ENCODE data around the gene CATSPER3.

Gene CATSPER3

DNA sequence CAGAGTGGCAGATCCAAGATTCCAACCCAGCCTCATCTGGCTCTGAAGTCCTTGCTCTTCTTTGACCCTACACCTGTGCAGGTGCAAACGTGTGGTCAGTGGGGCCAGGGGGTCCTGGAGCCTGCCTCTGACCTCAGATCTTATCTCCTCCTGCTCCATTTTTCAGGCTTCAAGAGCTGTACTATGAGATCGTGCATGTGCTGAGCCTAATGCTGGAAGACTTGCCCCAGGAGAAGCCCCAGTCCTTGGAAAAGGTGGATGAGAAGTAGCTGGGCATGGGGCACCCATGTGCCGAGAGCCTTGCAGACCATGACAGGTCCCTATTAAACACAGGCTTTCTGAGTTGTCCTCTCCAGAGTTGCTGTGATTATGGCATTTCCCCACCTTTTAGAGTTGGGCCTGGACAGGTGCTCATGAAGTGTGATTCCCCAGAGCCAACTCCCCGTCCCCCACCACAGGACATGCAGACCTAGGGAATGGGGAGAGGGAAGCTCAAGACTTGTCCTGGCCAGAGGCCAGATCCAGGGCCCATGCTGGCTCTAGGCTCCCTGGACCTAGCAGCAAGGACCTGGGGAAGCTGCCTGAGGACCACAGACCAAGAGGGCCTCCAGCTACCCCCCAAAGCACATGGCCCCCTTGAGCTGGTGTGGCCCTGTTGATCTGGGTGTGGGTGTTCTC, 43.8 kb downstream of the CATSPER3 start:
- DNase-seq = no peak

DNA sequence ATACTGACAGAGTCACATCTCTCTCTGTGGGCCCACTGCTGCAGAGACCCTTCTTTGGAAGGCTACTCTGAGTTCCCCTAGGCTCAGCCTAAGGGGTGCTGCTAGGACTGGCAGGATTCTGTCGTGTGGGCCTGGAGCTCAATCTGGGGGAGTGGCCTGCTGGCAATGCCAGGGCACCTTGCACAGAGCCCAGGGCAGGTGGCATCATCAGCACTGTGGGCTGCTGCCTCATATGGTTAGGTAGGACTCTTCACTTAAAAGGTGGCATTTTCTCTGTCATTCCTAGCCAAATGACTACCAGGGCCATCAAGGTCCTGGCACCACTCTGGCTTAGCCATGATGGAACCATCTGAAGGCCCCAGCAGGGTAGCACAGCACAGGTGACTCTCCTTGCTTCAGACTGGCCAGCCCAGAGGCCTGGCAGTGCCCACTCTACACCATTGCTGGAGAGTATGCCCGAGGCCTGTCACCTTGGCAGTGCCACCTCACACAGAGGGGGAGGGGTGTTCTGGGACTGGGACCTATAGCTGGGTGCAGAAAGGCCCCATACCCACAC, 44.4 kb downstream of the CATSPER3 start:
- no peak for DNase-seq

DNA sequence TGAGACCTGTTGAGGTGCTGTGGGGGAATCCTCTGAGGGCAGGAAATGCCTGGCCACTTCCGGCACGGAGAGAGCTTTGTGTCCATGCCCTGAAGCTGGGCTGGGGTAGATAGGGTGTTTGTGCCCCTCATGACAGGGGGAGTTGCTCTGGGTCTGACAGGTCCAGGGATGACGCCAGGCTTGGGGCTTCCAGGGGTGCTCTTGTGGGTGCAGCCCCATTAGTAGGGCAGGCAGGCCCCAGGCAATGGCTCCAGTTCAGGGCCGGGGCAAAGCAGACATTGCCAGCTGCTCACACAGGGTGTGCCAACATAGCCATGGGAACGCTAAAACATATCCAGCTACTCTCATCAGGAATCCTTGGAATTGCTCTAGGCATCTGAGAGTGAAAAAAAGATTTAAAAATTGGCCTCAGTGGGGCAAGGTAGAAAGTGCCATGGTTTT, 45.3 kb downstream of the CATSPER3 start:
- no peak for DNase-seq

DNA sequence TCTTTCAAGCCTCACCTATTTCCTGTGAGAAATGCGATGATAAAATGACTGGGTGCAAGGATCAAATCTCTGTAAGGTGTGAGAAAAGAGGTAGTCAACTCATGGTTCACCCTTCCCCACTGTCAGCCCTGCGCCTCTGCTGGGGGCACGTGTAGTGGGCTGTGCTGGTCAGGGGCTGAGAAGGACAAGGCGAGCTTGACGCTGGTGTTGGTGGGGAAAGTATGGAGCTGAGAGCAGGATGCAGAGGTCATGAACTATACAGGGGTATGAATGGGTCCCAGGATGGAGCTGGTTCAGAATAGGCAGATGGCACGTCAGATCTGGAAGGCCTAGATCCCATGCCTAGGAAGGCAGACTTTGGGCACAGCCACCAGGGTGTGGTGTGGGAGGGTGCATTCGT, 45.7 kb downstream of the CATSPER3 start:
- DNase-seq = no peak

DNA sequence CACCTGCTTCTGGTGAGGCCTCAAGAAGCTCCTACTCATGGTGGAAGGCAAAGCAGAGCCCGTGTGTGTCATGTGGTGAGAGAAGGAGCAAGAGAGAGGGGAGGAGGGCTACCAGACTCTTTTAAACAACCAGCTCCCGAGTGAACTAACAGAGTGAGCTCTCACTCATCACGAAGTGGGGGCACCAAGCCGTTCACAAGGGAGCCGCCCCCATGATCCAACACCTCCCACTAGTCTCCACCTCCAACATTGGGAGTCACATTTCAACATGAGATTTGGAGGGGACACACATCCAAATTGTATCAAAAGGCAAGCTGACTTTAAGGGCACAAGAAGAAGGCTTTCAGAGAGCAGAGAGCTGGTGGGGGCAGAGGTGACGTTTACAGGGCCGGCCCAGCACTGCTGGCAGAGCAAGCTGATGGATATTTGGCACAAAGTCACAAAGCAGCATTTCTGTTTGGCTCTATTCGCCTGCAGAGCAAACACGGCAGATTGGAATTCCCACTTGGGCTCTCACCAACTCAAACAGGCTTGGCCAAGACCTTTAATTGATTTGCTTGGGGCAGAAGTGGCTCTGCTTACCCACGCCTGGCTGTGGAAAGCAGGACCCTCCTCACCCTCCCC, 46.4 kb downstream of the CATSPER3 start:
- no peak for DNase-seq

DNA sequence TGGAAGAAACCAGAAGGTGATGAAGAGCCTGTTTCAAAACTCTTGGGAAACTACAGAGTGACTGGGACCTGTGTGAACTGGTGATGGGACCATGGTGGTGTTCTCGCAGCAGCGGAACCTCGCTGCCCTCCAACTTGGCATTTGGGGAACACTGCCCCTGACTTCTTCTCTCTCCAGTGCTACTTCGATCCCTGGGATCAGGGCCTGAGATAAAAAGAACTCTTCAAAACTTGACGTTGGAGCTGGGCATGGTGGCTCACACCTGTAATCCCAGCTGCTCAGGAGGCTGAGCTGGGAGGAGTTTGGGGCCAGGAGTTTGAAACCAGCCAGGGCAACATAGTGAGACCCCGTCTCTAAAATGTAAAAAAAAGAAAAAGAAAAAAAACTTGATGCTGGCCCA, 48.2 kb downstream of the CATSPER3 start:
- no peak for DNase-seq

DNA sequence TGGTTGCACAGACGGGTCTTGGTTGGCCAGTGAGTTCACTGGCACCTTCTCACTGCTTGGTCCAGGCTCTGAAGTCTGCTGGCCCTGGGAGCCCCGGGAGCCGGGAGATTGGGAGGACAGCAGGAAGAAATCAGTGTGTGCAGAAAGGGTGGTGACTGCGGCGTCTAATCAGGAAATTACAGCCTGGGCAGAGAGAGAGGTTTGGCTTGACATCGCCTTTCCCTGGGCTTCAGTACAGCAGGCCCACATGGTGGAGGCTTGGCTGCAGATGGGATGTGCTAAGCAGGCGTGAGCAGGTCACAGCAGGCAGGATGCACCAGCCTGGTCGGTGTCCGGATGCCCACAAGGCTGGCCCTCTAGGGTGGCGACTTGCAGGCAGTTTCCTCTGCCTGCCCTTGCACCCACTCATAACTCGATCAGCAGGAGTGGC, 49.2 kb downstream of the CATSPER3 start:
- no peak for DNase-seq

DNA sequence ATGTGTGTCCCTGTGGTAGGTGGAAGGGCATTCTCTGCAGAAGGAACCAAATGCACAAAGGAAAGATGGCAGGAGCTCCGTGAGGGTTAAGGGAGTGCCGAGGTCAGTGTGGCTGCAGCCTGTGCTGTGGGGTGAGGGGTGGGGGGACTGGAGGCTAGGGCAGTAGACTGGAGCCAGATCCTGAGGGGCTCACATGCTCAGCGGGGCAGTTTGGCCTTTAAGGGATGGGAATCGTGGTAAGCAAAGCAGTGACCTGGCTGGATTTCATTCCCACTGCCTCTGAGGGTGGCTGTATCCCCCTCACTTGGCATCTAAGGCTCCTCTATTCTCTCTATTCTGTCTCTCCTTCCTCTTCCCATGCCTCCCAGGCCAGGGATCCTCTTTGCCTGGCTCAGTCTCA, 50.8 kb downstream of the CATSPER3 start:
- no peak for DNase-seq

DNA sequence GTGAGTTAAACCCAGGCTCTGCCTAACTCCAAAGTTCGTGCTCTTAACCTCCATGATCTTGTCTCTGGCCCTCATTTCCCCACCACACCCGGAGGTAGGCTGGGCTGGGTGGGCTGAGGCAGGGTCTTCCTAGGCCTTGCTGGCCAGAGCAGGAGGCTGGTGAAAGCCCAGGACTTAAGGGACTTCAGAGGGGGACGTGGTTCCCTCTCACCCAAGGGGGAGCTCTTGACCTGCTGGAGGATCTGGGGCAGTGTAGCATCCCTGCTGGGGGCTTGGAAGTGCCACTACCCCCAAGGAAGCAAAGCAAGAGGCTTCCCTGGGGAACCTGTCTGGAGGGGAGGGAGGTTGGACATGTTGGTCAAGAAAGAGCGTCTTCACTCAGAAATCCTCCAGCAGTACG, 51.6 kb downstream of the CATSPER3 start:
- DNase-seq = no peak

DNA sequence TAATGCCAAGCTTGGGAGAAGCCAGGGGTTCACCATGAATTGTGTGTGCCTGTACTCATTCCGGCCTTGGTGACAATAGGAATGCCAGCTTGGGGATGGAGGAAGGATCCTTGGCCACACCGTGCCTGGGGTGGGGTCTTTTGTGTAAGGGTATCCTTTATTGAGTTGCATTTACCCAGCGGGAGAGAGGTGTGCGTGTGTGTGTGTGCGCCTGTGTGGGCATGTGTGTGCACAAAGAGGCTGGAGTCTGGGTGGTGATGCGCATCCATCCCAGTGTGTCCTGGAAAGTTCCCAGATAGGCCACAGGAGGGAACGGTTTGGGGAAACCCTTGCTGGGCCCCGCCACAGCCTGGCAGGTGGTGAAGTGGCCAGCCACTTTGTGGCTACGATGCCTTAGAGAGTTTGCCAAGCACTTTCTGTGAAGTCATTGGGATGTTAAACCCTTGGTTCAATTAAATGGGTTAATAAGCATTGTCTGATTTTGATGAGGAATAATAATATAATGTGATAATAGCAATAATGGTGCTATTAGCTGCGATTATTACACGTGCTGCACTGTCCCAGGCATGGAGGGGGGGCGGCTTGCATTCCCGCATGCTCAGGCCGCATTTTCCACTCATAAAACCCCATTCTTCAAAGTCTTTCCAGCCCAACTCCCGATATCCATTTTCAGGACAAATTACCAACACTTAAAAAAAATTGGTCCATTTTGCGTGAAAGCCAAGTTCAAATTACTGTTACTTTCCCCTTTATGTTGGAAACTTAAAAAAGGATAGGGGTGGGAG, 52.6 kb downstream of the CATSPER3 start:
- DNase-seq = no peak

DNA sequence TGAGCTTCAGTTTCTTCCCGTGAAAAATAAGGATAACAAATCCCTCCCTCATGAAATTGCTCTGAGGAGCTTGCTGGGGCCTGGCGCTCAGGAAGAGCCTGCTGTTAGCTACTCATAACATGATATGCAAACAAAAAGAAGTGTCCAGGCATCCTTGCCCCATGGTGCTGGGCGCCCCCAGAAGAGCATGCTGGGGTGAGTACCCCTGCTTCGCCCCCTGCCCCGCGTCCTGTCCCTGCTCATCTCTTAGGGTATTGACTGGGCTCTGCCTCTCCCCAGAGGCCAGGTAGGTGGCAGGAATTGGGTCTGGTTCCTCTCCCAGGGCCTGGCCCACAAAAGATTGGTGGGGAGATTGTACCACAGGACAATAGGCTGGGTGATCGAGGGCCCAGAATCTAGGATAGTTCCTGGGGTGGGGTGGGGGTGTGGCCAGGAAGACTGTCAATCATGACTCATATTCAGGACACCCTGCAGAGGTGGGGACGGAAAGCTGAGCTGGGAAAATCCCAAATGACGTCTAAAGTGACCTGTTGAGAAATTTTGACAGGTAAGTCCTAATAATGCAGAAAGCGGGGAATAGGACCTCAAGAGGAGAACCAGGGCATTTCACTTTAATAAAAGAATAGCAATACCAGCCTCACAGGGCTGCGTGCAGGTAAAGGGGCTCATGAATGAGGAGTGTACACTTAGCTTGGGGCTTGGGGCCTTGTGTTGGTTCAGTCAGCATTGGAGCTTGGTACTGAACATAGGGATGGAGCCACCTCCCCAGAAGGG, 57.4 kb downstream of the CATSPER3 start:
- DNase-seq = no peak

DNA sequence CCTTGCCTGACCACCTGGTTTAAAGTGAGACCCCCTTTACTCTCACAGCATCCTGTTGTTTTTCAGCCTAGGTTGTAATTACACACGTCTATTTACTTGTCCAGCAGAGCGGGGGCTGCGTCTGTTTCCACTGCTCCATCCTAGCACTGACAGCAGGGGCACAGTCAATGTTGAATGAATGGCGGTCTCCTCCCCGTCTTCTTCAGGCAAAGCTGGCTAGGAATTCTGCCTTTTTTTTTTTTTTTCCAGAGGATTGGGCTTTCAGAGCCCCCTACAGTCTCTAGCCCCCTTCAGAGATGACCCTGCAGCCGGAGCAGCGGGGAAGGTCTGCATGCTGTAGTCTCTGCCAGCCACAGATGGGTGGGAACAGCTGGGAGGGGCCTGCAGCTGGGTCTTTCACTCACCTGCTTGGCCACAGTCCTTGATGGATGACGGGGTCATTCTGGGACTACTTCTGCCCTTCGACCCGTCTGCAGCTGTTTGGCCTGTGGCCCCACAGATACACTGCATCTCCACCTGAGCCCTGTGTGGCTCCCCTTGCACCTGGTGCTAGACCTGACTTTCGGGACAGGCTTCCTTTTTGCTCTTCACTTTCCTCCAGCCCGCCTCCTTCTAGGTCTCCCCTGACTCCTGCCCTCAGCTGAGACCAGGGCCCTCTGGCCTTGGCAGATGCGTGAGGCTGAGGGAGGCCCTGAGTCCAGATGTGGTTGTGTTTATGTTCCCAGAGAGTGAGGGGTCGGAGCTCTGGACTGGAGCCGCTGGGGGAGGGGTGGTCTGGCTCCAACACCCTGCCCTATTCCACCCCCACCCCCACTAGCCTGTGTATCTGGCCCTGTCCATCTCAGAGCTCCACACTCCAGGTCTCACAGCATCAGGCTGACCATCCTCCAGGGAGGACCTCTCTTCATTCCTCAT, 58.3 kb downstream of the CATSPER3 start:
- DNase-seq = no peak

DNA sequence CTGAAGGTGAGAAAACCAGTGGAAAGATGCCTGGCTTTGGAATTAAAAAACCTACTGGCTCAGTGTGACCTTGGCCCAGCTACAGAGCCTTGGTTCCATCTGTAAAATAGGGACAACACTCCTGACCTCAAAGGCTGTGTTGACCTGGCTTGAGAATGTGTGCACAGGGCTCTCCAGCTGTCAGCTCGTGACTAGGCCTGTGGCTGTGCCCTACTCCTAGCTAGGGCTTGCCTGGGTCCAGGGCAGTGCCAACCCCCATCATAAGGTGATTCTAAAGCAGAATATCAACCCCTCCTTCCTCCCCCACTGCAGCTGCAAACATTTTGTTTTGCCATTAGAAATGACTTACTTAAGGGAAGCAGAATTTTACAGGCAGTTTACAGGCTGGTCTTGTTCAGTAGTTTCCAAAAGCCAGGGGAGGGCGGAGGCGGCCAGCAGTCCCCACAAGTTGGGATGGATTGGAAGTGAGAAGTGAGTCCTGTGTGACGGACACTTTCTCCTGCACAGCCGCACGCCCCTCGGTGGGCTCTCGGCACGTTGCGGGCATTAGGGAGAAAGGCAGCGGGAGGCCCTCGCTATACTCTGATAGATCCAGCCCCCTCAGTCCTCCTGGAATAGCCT, 59.0 kb downstream of the CATSPER3 start:
- DNase-seq = no peak

DNA sequence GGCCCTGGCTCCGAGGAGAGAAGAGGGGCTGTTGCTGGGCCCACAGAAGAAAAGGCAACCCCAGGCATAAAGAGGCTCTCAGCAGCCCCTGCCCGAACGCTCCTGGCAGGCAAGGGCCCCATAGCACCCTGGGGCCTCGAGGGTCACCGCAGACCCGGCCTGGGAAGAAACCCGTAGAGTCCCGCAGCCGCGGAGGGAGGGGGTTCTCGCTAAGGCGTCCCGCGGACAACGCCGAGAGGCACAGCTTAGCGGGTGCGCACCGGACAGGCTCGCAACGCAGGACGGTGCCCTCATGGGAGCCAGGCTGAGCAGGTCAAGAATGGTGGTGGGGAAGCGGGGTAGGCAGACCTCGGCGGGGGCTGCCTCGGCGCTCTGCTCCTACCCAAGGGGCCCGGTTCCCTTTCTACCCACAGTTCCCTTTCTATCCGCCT, 59.6 kb downstream of the CATSPER3 start:
- no peak for DNase-seq

DNA sequence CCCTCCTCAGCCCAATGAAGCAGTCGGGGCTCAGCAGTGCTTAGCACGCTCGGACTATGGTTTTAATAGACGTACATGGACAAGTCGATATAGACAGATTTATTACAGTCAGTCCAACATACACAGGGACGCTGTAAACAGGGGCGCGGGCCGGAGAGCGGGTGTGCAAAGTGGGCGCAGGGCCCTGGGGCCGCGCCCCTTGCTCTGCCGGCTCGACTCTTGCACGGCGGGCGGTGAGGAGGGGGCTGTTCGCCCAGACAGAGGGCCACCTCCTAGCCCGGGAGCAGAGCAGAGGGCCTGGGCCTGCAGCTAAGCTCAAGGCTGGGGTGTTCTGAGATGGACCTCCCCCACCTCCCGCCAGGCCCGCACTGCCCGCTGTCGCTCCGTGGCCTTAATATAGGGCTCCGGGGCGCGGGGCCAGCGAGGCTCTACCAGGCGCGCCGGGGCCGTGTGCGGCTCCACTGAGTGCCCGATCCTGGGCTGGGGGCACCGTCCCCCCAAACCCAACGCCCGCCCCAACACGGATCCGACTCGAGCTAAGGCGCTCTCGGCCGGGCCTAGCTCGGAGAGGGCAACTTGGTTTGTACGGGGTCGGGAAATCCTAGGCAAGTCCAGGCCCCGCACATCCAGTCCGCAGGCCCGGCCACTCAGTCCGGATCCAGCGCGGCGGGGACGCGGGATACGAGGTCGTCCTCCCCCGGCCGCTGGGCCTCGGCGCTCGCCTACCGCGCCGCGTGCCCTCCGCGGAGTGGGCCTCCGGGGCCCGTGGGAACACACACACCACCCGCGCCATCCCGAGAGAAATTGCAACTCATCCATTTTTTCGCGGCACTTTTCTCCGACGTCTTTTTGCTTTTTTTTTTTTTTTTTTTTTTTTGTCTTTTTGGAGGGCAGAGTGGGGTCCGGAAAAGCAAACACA, 60.2 kb downstream of the CATSPER3 start:
- no peak for DNase-seq

DNA sequence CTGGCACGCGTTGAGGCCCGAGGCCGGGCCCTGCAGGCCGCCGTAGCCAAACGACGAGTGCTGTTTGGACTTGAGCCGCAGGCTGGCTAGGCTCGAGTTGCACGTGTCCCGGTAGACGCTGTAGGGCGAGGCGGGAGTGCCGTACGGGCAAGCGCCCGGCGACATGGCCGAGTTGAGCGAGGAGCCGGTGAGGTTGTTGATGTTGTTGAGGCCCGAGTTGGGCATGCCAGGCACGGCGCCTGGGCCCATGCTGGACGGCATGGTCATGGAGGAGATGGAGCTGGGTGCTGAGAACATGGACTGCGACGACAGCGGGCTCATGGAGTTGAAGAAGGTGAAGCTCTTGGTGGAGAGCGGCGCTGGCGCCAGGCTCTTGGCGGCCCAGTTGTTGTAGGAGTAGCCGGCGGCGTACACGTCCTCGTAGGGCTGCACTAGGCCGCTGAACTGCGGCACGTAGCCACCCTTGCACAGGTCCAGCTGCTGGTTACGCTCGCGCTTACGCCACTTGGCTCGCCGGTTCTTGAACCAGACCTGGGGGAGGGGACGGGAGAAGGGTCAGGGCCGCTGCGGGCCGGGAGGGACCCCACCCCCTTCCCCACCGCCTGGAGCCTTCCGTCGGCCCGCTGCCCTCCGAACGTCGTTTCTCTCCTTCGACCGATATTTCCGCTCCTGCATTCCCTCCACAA, 61.2 kb downstream of the CATSPER3 start:
- no peak for DNase-seq

DNA sequence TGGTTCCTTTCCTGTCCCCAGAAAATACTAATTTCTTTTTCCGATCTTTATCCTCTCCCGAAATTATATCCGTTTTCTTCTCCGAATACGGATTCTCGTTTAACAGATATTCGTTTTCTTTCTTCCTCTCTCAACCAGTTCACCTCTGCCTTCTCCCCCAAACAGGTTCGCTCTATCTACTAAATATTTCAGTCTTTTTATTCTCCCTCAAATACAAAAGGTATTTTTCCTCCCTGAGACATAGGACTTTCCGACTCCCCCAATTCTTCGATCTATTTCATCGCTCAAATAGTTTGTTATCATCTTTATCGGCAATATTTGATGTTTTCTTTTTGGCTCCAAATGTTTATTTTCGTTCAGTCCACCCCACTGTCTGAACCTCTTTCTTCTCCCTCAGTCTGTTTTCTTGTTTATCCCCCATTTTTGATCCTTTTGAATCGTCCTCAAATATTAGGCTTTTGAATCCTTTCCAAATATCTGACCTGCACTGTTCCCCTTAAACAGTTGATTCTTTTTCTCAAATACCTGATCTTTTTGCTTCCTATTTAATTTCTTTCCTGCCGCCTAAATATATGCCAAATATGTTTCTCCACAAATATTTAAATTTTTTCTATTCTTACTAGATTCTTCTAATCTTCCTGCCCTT, 61.9 kb downstream of the CATSPER3 start:
- DNase-seq = no peak

DNA sequence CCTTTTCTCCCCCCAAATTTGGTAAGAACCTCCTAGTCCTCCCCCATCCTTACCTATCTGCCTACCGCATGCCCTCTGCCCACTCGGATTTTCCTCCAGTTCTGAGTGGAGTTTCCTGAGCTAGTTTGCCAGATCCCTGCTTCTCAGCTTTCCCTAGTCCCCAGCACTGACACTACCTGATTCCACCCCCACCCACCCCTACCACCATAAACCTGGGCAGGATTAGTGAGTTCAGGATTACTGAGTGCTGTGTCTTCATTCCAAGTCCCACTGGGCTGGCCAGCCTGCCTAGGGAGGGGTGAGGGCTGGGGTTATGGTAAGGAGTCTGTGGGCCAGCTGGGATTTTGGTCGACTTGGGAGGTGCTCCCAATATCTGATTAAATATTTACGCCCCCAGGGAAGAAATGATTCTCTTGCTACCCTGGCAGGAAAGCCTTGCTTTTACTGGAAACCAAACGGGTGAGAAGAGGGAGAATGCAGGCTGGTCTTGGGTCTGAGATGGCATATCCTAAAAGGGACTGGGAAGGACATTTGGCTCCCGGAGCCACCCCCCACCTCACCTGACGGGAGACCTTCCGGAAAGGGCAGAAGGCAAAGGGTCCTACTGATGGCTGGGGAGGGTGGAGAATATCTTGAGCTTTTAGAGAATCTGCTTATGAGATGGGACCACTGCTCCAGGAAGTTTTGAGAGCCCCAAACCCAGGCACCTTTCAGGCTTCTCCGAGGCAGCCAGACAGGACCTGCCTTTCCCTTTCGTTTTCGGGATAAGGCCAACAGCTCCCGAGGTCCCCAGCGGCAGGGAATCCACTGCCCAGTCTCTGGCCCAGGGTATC, 62.6 kb downstream of the CATSPER3 start:
- DNase-seq = no peak

Data from AML-193 (cell line).